HG02840 (cell line): ENCODE data around the gene NDFIP2.

Source experiments
- ATAC-seq: cut with Tn5 transposase; IDR thresholded peaks from one replicate; pipeline ENCODE4 v1.9.1; 2021; ENCODE audit warnings: mild to moderate bottlenecking, moderate library complexity, moderate number of reproducible peaks; ENCODE audit not compliant: unreplicated experiment, low FRiP score

NDFIP2 gene

GRCh38 chr13:79480954-79481684 lies at the start of gene NDFIP2:
Gene NDFIP2, plus strand, starts transcription at chr13:79481155. Its CDS starts 49 bp downstream, at chr13:79481204.
- ATAC-seq: peak; percentile 92

GRCh38 chr13:79432086-79432485 lies 48.9 kb upstream of the NDFIP2 start:
- no peak for ATAC-seq

GRCh38 chr13:79432992-79433391 lies 48.0 kb upstream of the NDFIP2 start:
- ATAC-seq: no peak

GRCh38 chr13:79434556-79434955 lies 46.4 kb upstream of the NDFIP2 start:
- no peak for ATAC-seq

- ATAC-seq: no peak
Observed at GRCh38 chr13:79435561-79435990, 45.4 kb upstream of the NDFIP2 start.

GRCh38 chr13:79439275-79439674 lies 41.7 kb upstream of the NDFIP2 start:
- ATAC-seq: no peak

GRCh38 chr13:79440958-79441528 lies 39.9 kb upstream of the NDFIP2 start:
- ATAC-seq: no peak

GRCh38 chr13:79442221-79442620 lies 38.7 kb upstream of the NDFIP2 start:
- ATAC-seq: no peak

- ATAC-seq: no peak
Observed at GRCh38 chr13:79442706-79443105, 38.2 kb upstream of the NDFIP2 start.

- no peak for ATAC-seq
Observed at GRCh38 chr13:79445968-79446645, 34.8 kb upstream of the NDFIP2 start.

- ATAC-seq: no peak
Observed at GRCh38 chr13:79447141-79447540, 33.8 kb upstream of the NDFIP2 start.

- no peak for ATAC-seq
Observed at GRCh38 chr13:79447741-79448140, 33.2 kb upstream of the NDFIP2 start.

GRCh38 chr13:79448413-79448812 lies 32.5 kb upstream of the NDFIP2 start:
- no peak for ATAC-seq

GRCh38 chr13:79450110-79450509 lies 30.8 kb upstream of the NDFIP2 start:
- ATAC-seq: no peak

GRCh38 chr13:79451500-79451962 lies 29.4 kb upstream of the NDFIP2 start:
- peak; percentile 99 for ATAC-seq

GRCh38 chr13:79452239-79452913 lies 28.6 kb upstream of the NDFIP2 start:
- no peak for ATAC-seq

- ATAC-seq: no peak
Observed at GRCh38 chr13:79455331-79455730, 25.6 kb upstream of the NDFIP2 start.

- no peak for ATAC-seq
Observed at GRCh38 chr13:79456051-79456450, 24.9 kb upstream of the NDFIP2 start.

- no peak for ATAC-seq
Observed at GRCh38 chr13:79456656-79457365, 24.1 kb upstream of the NDFIP2 start.

- ATAC-seq: no peak
Observed at GRCh38 chr13:79457390-79457789, 23.6 kb upstream of the NDFIP2 start.
